Measurements from ENCODE around the gene UBE2K.
"Not testable (repeated sequence)": the region's sequence is repeated elsewhere in the genome, so short reads cannot be mapped to it uniquely, and the experiment has no call there.

The UBE2K gene

DNA sequence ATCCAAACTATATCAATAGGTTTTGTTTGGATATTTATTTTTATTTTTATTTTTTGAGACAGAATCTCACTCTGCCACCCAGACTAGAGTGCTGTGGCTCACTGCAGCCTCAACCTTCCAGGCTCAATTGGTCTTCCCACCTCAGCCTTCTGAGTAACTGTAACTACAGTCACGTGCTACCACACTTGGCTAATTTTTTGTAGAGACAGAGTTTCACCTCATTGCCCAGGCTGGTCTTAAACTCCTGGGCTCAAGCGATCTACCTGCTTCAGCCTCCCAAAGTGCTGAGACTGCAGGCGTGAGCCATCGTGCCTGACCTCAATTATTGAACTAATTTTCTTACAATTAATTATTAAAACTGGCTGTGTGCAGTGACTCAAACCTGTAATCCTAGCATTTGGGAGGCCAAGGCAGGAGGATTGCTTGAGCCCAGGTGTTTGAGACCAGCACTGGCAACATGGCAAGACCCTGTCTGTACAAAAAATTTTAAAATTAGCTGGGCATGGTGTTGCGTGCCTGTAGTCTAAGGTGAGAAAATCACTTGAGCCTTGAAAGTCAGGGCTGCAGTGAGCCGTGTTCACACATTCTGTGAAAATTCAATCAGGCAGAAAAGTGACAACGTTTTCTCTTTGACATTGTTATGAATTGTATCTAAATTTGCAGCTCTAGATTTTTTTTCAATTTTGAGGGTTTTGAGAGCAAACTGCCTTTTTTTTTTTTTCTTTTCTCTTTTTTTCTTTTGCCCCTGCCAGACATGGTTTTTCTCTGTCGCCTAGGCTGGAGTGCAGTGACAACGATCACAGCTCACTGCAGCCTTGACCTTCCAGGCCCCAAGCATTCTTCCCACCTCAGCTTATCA lies 66.0 kb downstream of the UBE2K start:
- H3K36me3 Mint-ChIP-seq (ENCODE audit: low read depth) = peaks cover 78% of the 10 kb centered on the region

DNA sequence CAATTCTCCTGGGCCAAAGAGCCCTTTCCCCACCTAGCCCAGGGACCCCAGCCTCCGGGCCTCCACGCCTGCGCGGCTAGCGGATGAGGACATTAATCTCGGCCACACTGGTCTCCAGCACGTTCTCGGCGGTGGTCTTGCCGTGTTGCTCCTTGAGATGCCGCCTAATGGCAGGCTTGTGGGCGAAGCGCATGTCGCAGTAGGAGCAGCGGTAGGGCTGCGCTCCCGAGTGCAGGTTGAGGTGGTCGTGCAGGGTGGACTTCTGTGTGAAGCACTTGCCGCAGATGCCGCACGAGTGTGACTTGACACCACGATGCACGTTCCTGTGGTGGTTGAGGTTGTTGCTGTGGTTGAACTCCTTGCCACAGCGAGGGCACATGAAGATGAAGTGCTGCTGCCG lies 72.1 kb downstream of the UBE2K start:
- Mint-ChIP-seq H3K36me3 (ENCODE audit: low read depth) (peaks cover 79% of the 10 kb centered on the region), H3K9me3 (no peaks in the 10 kb centered on the region), H3K4me3 (no peak overlapping the region), H3K27me3 (ENCODE audit: low read depth, poor library complexity) (no peaks in the 10 kb centered on the region), H3K27ac (no peak overlapping the region), H3K4me1 (no peaks in the 10 kb centered on the region)
- DNase-seq = no peak
- TF ChIP-seq, protein P1, sequence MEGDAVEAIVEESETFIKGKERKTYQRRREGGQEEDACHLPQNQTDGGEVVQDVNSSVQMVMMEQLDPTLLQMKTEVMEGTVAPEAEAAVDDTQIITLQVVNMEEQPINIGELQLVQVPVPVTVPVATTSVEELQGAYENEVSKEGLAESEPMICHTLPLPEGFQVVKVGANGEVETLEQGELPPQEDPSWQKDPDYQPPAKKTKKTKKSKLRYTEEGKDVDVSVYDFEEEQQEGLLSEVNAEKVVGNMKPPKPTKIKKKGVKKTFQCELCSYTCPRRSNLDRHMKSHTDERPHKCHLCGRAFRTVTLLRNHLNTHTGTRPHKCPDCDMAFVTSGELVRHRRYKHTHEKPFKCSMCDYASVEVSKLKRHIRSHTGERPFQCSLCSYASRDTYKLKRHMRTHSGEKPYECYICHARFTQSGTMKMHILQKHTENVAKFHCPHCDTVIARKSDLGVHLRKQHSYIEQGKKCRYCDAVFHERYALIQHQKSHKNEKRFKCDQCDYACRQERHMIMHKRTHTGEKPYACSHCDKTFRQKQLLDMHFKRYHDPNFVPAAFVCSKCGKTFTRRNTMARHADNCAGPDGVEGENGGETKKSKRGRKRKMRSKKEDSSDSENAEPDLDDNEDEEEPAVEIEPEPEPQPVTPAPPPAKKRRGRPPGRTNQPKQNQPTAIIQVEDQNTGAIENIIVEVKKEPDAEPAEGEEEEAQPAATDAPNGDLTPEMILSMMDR (IDR thresholded peaks at IDR 0.05) = no peak

More for the DNA sequence above, 66.0 kb downstream of the UBE2K start:
- Mint-ChIP-seq H3K27ac (peak overlapping the region; percentile 90), H3K4me1 (no peaks in the 10 kb centered on the region), H3K4me3 (no peak overlapping the region), H3K9me3 (no peaks in the 10 kb centered on the region), H3K27me3 (ENCODE audit: low read depth, poor library complexity) (no peaks in the 10 kb centered on the region)
- DNase-seq = no peak
- TF ChIP-seq, protein P1 (IDR thresholded peaks at IDR 0.05) = no peak

- H3K36me3 Mint-ChIP-seq (ENCODE audit: low read depth) = peaks cover 81% of the 10 kb centered on the region
- no peak overlapping the region for H3K4me3 Mint-ChIP-seq
- H3K27ac Mint-ChIP-seq = no peak overlapping the region
- DNase-seq = no peak
- no peaks in the 10 kb centered on the region for H3K4me1 Mint-ChIP-seq
- no peaks in the 10 kb centered on the region for H3K9me3 Mint-ChIP-seq
- H3K27me3 Mint-ChIP-seq (ENCODE audit: low read depth, poor library complexity) = no peaks in the 10 kb centered on the region
- TF ChIP-seq, protein P1 (IDR thresholded peaks at IDR 0.05) = no peak
Observed at GRCh38 chr4:39770471-39770870, 72.5 kb downstream of the UBE2K start.

GRCh38 chr4:39770969-39771724 lies 73.2 kb downstream of the UBE2K start:
- no peak for DNase-seq
- H3K36me3 Mint-ChIP-seq (ENCODE audit: low read depth) = peaks cover 81% of the 10 kb centered on the region

GRCh38 chr4:39781988-39782387 lies 84.1 kb downstream of the UBE2K start:
- not testable (repeated sequence) for DNase-seq; H3K9me3 Mint-ChIP-seq; H3K4me3 Mint-ChIP-seq; H3K27ac Mint-ChIP-seq; H3K4me1 Mint-ChIP-seq; H3K27me3 Mint-ChIP-seq (ENCODE audit: low read depth, poor library complexity)
- peaks cover 14% of the 10 kb centered on the region for H3K36me3 Mint-ChIP-seq (ENCODE audit: low read depth)

More at GRCh38 chr4:39770969-39771724, 73.2 kb downstream of the UBE2K start:
- Mint-ChIP-seq H3K4me3 (no peak overlapping the region), H3K9me3 (no peaks in the 10 kb centered on the region), H3K4me1 (no peaks in the 10 kb centered on the region), H3K27me3 (ENCODE audit: low read depth, poor library complexity) (no peaks in the 10 kb centered on the region), H3K27ac (no peak overlapping the region)
- TF ChIP-seq, protein P1 (IDR thresholded peaks at IDR 0.05) = no peak

DNA sequence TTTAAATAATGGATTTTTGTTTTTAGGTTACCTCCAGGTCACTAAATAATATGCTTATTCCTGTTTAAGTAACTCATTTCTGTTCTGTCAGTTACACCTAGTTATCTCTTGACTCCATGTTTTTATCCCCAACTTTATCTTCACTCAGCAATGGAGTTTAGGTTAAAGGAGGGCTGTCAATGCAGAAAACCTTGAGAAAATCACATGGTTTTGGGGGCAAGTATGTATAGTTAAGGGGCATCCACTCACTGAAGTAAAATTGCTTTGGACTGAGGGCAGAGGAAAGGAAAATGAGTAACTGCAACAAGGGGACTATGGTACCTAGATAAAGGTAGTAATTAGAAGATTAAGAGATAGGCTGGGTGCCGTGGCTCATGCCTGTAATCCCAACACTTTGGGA lies 87.1 kb downstream of the UBE2K start:
- DNase-seq = no peak
- no peaks in the 10 kb centered on the region for H3K4me1 Mint-ChIP-seq
- H3K27ac Mint-ChIP-seq = peak overlapping the region; percentile 16
- peaks cover 5% of the 10 kb centered on the region for H3K36me3 Mint-ChIP-seq (ENCODE audit: low read depth)
- no peaks in the 10 kb centered on the region for H3K9me3 Mint-ChIP-seq
- H3K4me3 Mint-ChIP-seq = no peak overlapping the region
- TF ChIP-seq, protein P1 (IDR thresholded peaks at IDR 0.05) = no peak
- no peaks in the 10 kb centered on the region for H3K27me3 Mint-ChIP-seq (ENCODE audit: low read depth, poor library complexity)
